ENCODE results near the gene C11orf65. TPM values are rescaled to one million over a fixed set of nuclear protein-coding genes. Genes with fewer than 3 reads are reported as not detected.

The C11orf65 gene
- total and polyA plus RNA-seq, 4 donors = 0.33 to 3.3 (median 0.49) TPM

- H3K4me1 ChIP-seq (ENCODE audit: control insufficient read depth in 5 of 5, insufficient read depth in 5 of 5, low read length in 5 of 5) = peaks cover 0 to 4% (median 0%) of the 10 kb centered on the region in 5 donors
- DNase-seq = no peak
- ATAC-seq (ENCODE audit: insufficient read depth, low FRiP score) = no peak
- no peak overlapping the region for H3K27ac ChIP-seq (ENCODE audit: low read depth in 1 of 2, low read length in 1 of 2)
- WGBS, 2 donors = 97 to 99% methylated on average over 3 of the region's 3 CpGs
- H3K27me3 ChIP-seq (ENCODE audit: control insufficient read depth in 3 of 3, insufficient read depth in 3 of 3, low read length in 2 of 3) = no peaks in the 10 kb centered on the region
- no peak overlapping the region for H3K4me3 ChIP-seq
- TF ChIP-seq CTCF (IDR thresholded peaks at IDR 0.05; ENCODE audit: control extremely low read depth, extremely low read depth) = no peak
- no peak overlapping the region for H3K9ac ChIP-seq (ENCODE audit: insufficient read depth in 1 of 2, low read length in 2 of 2)
- H3K9me3 ChIP-seq (ENCODE audit: control insufficient read depth in 4 of 4, insufficient read depth in 3 of 4, low read length in 3 of 4) = no peaks in the 10 kb centered on the region
- peaks cover 13 to 31% (median 23%) of the 10 kb centered on the region in 4 donors for H3K36me3 ChIP-seq (ENCODE audit: control insufficient read depth in 4 of 4, insufficient read depth in 4 of 4, low read length in 4 of 4)
These were observed 19.0 kb upstream of the C11orf65 start for GRCh38 chr11:108486331-108486730.

GRCh38 chr11:108483163-108483562 lies 15.8 kb upstream of the C11orf65 start:
- H3K36me3 ChIP-seq (ENCODE audit: control insufficient read depth in 4 of 4, insufficient read depth in 4 of 4, low read length in 4 of 4) = peaks cover 9 to 29% (median 15%) of the 10 kb centered on the region in 4 donors
- DNase-seq (no peak), ATAC-seq (ENCODE audit: insufficient read depth, low FRiP score) (peak; percentile 53)

GRCh38 chr11:108474664-108475463 lies 7.5 kb upstream of the C11orf65 start:
- no peak for ATAC-seq (ENCODE audit: insufficient read depth, low FRiP score)
- TF ChIP-seq CTCF (IDR thresholded peaks at IDR 0.05; ENCODE audit: control extremely low read depth, extremely low read depth) = no peak
- 89 to 91% methylated on average over 11 of the region's 11 CpGs for WGBS, 2 donors
- Histone ChIP-seq H3K9ac (ENCODE audit: insufficient read depth in 1 of 2, low read length in 2 of 2) (no peak overlapping the region), H3K4me1 (ENCODE audit: control insufficient read depth in 5 of 5, insufficient read depth in 5 of 5, low read length in 5 of 5) (no peaks in the 10 kb centered on the region), H3K27me3 (ENCODE audit: control insufficient read depth in 3 of 3, insufficient read depth in 3 of 3, low read length in 2 of 3) (no peaks in the 10 kb centered on the region), H3K27ac (ENCODE audit: low read depth in 1 of 2, low read length in 1 of 2) (peak overlapping the region in 1 of 2 donors; percentile 33), H3K4me3 (no peak overlapping the region), H3K9me3 (ENCODE audit: control insufficient read depth in 4 of 4, insufficient read depth in 3 of 4, low read length in 3 of 4) (no peaks in the 10 kb centered on the region), H3K36me3 (ENCODE audit: control insufficient read depth in 4 of 4, insufficient read depth in 4 of 4, low read length in 4 of 4) (peaks cover 3 to 18% (median 8%) of the 10 kb centered on the region in 4 donors)
- no peak for DNase-seq

More at GRCh38 chr11:108483163-108483562, 15.8 kb upstream of the C11orf65 start:
- no peaks in the 10 kb centered on the region for H3K9me3 ChIP-seq (ENCODE audit: control insufficient read depth in 4 of 4, insufficient read depth in 3 of 4, low read length in 3 of 4)
- no peaks in the 10 kb centered on the region for H3K27me3 ChIP-seq (ENCODE audit: control insufficient read depth in 3 of 3, insufficient read depth in 3 of 3, low read length in 2 of 3)
- TF ChIP-seq CTCF (IDR thresholded peaks at IDR 0.05; ENCODE audit: control extremely low read depth, extremely low read depth) = no peak
- H3K4me3 ChIP-seq = no peak overlapping the region
- H3K9ac ChIP-seq (ENCODE audit: insufficient read depth in 1 of 2, low read length in 2 of 2) = no peak overlapping the region
- peaks cover 0 to 4% (median 0%) of the 10 kb centered on the region in 5 donors for H3K4me1 ChIP-seq (ENCODE audit: control insufficient read depth in 5 of 5, insufficient read depth in 5 of 5, low read length in 5 of 5)
- no peak overlapping the region for H3K27ac ChIP-seq (ENCODE audit: low read depth in 1 of 2, low read length in 1 of 2)

All from lung (tissue), 12 donors.